ENCODE results near the gene CEP192. TPM values are rescaled to one million over a fixed set of nuclear protein-coding genes. Genes with fewer than 3 reads are reported as not detected.

CEP192 gene
- total RNA-seq, 4 donors from 2014 or later = 16.5 to 41.2 (median 30.0) TPM

- Histone ChIP-seq H3K27me3 (no peaks in the 10 kb centered on the region), H3K27ac (no peak overlapping the region), H3K4me3 (no peak overlapping the region), H3K4me1 (peaks cover 0 to 11% (median 0%) of the 10 kb centered on the region in 4 donors), H3K36me3 (peaks cover 0 to 24% (median 0%) of the 10 kb centered on the region in 3 donors), H3K9me3 (no peaks in the 10 kb centered on the region)
- no peak for DNase-seq (ENCODE audit: low spot score in 2 of 2)
- 88 to 89% methylated on average over 8 of the region's 8 CpGs for WGBS, 2 donors
- TF ChIP-seq, protein P1, sequence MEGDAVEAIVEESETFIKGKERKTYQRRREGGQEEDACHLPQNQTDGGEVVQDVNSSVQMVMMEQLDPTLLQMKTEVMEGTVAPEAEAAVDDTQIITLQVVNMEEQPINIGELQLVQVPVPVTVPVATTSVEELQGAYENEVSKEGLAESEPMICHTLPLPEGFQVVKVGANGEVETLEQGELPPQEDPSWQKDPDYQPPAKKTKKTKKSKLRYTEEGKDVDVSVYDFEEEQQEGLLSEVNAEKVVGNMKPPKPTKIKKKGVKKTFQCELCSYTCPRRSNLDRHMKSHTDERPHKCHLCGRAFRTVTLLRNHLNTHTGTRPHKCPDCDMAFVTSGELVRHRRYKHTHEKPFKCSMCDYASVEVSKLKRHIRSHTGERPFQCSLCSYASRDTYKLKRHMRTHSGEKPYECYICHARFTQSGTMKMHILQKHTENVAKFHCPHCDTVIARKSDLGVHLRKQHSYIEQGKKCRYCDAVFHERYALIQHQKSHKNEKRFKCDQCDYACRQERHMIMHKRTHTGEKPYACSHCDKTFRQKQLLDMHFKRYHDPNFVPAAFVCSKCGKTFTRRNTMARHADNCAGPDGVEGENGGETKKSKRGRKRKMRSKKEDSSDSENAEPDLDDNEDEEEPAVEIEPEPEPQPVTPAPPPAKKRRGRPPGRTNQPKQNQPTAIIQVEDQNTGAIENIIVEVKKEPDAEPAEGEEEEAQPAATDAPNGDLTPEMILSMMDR (IDR thresholded peaks at IDR 0.05) = no peak
- TF ChIP-seq EP300 (IDR thresholded peaks at IDR 0.05) (no peak), POLR2A (IDR thresholded peaks at IDR 0.05) (no peak)
Observed at GRCh38 chr18:13124411-13124810, 133.2 kb downstream of the CEP192 start.

GRCh38 chr18:13125191-13125590 is 134.0 kb downstream of the CEP192 start:
- TF ChIP-seq POLR2A (IDR thresholded peaks at IDR 0.05) = no peak
- TF ChIP-seq, protein P1 (IDR thresholded peaks at IDR 0.05) = no peak
- no peak for TF ChIP-seq EP300 (IDR thresholded peaks at IDR 0.05)
- Histone ChIP-seq H3K9me3 (no peaks in the 10 kb centered on the region), H3K4me3 (no peak overlapping the region), H3K4me1 (peaks cover 0 to 11% (median 0%) of the 10 kb centered on the region in 4 donors), H3K36me3 (peaks cover 0 to 27% (median 0%) of the 10 kb centered on the region in 3 donors), H3K27me3 (no peaks in the 10 kb centered on the region), H3K27ac (no peak overlapping the region)
- no peak for DNase-seq (ENCODE audit: low spot score in 2 of 2)
- 20 to 30% methylated on average over 5 of the region's 5 CpGs for WGBS, 2 donors

DNA sequence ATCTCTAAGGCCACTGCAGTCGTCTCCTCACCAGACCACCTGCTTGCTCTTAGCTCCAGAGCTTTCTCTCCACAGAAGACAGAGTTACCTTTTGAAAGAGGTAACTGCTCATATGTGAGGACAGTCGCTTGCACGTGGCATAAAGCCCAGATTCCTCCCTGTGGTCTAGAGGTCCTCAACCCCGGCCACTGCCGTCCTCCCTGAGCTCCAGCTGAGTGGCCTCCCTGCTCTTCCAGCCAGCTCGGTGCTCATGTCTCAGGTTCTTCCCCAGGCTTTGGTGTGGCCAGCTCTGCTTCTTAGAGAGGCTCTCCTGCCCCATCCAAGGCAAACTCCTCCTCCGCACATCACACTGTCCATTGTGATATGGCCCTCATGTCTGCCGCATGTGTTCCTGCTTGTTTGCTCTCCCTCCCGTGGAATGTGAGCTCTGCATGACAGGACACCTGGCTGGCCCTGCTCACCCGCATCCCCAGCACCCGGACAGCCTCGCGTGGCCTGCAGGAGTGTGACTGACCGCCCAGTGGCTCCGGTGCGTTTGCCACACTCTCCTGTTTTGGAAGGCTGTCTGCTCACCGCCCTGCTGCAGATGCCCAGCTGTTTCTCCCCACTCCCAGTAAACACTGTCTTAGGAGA is 135.9 kb downstream of the CEP192 start:
- Histone ChIP-seq H3K4me3 (no peak overlapping the region), H3K36me3 (peaks cover 0 to 30% (median 0%) of the 10 kb centered on the region in 3 donors), H3K4me1 (no peaks in the 10 kb centered on the region), H3K27ac (no peak overlapping the region), H3K9me3 (no peaks in the 10 kb centered on the region), H3K27me3 (no peaks in the 10 kb centered on the region)
- WGBS, 2 donors = 91 to 92% methylated on average over 17 of the region's 17 CpGs
- DNase-seq (ENCODE audit: low spot score in 2 of 2) = no peak
- TF ChIP-seq POLR2A (IDR thresholded peaks at IDR 0.05) (no peak), EP300 (IDR thresholded peaks at IDR 0.05) (no peak)
- TF ChIP-seq, protein P1 (IDR thresholded peaks at IDR 0.05) = no peak

DNA sequence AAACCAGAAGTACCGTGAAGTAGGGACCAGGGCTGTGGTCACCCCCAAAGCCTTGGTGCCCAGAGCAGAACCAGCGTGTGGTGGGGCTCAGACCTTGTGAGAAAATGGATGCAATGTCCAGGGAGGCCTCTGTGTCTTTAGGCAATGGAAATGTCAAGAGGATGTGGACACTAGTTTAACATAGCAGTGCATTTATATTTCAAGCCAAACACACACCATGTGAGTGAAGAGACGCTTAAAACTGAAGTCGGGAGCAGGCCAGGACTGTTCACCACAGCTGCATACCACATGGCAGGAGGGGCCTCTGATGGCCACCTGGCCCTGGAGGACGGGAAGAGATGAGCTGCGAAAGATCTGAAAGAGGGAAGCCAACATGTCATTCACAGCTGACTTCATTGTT is 140.1 kb downstream of the CEP192 start:
- H3K27ac ChIP-seq = no peak overlapping the region
- H3K27me3 ChIP-seq = peaks cover 0 to 6% of the 10 kb centered on the region in 2 donors
- DNase-seq (ENCODE audit: low spot score in 2 of 2) = no peak
- no peaks in the 10 kb centered on the region for H3K9me3 ChIP-seq
- H3K36me3 ChIP-seq = peaks cover 0 to 27% (median 0%) of the 10 kb centered on the region in 3 donors
- TF ChIP-seq EP300 (IDR thresholded peaks at IDR 0.05) (no peak), POLR2A (IDR thresholded peaks at IDR 0.05) (no peak)
- TF ChIP-seq, protein P1 (IDR thresholded peaks at IDR 0.05) = no peak
- no peak overlapping the region for H3K4me3 ChIP-seq
- 57 to 71% methylated on average over 6 of the region's 6 CpGs for WGBS, 2 donors
- H3K4me1 ChIP-seq = peaks cover 0 to under 1% (median 0%) of the 10 kb centered on the region in 4 donors

- DNase-seq (ENCODE audit: low spot score in 2 of 2) = no peak
- no peaks in the 10 kb centered on the region for H3K9me3 ChIP-seq
- TF ChIP-seq EP300 (IDR thresholded peaks at IDR 0.05) = no peak
- no peak for TF ChIP-seq POLR2A (IDR thresholded peaks at IDR 0.05)
- TF ChIP-seq, protein P1 (IDR thresholded peaks at IDR 0.05) = no peak
- H3K4me3 ChIP-seq = no peak overlapping the region
- H3K36me3 ChIP-seq = peaks cover 0 to 6% (median 0%) of the 10 kb centered on the region in 3 donors
- WGBS, 2 donors = 93 to 94% methylated on average over 39 to 47 of the region's 52 CpGs
- peaks cover 0 to 14% (median 0%) of the 10 kb centered on the region in 4 donors for H3K4me1 ChIP-seq
- H3K27me3 ChIP-seq = peaks cover 0 to 16% of the 10 kb centered on the region in 2 donors
- no peak overlapping the region for H3K27ac ChIP-seq
Observed at GRCh38 chr18:13134551-13135401, 143.6 kb downstream of the CEP192 start.

All from tibial nerve (tissue), 4 donors.